Psoas muscle (tissue), 8 donors: ENCODE measurements around the gene KCNK2. TPM values are rescaled to one million over a fixed set of nuclear protein-coding genes. Genes with fewer than 3 reads are reported as not detected.

ENCODE experiments used
- ATAC-seq, 4 donors: fragments of 200-7000 bp; cut with Tn5 transposase; one replicate each; pipeline ENCODE4 v1.9.1; 2020; ENCODE audit warnings: moderate library complexity in 3 of 4, mild to moderate bottlenecking in 2 of 4
- DNase-seq, 2 donors: peaks; one replicate each; pipeline ENCODE4 v3.0.0-alpha.2; 2020
- H3K27ac ChIP-seq: fragments of 200-600 bp; one replicate; pipeline ENCODE4 v1.8.0; 2022
- H3K27me3 ChIP-seq, 3 donors: fragments of 200-600 bp in 1 of 3; one replicate each; pipeline versions ENCODE4 v1.6.1 to v1.8.0; 2013 to 2022; ENCODE audit warnings: low read length in 2 of 3, mild to moderate bottlenecking in 2 of 3, moderate library complexity in 1 of 3; ENCODE audit not compliant: insufficient read depth in 3 of 3
- H3K36me3 ChIP-seq, 2 donors: fragments of 200-600 bp in 1 of 2; one replicate each; pipeline versions ENCODE4 v1.6.1 to v1.8.0; 2013 to 2022; ENCODE audit warnings: low read depth in 1 of 2, mild to moderate bottlenecking in 1 of 2, moderate library complexity in 1 of 2; ENCODE audit not compliant: insufficient read depth in 1 of 2
- H3K4me1 ChIP-seq: fragments of 200-600 bp; one replicate; pipeline ENCODE4 v1.8.0; 2022
- H3K4me3 ChIP-seq: fragments of 200-600 bp; one replicate; pipeline ENCODE4 v1.8.0; 2022; ENCODE audit warnings: mild to moderate bottlenecking
- H3K9me3 ChIP-seq: fragments of 200-600 bp; one replicate; pipeline ENCODE4 v1.8.0; 2022
- CTCF ChIP-seq: fragments of 200-600 bp; IDR thresholded peaks from one replicate; pipeline ENCODE4 v1.8.0; 2022; ENCODE audit warnings: antibody characterized with exemption
- WGBS, 3 donors: extraction: QIAGEN DNeasy Blood & Tissue Kit; methylation state at CpG; one replicate each; pipeline versions ENCODE4 v1.1.6 to v1.1.7; 2013; 5-methylcytosine and 5-hydroxymethylcytosine counted together
- intact Hi-C, 2 donors: fragments of 100-400 bp; cut with DNase I; formaldehyde crosslinking; loops; one replicate each; pipeline versions ENCODE4 v1.11.0 to v1.14.2; 2022
- polyA plus RNA-seq, 3 donors: library from polyadenylated mRNA; stranded (reverse); fragments of 200-250 nt; gene quantifications; one replicate each; pipeline ENCODE4 v1.2.3, GENCODE V29; 2013
- total RNA-seq, 4 donors: library from RNA; stranded (reverse); fragmentation: NEBNext Ultra II Directional in 2 of 4; extraction: Animal tissue kit (Norgen Biotek cat#: 25700) in 2 of 4; gene quantifications; one replicate each; pipeline versions ENCODE4 v1.2.1 to v1.2.4, GENCODE V29; 2021 to 2023
- donor health status: healthy with polysubstance abuse.
- donor health status: DM: no; HTN: no; CAD: no; lungs with moderate emphysema.
- donor health status: Bipolar disorder and iron deficiency.
- donor health status: healthy.
- donor health status: DM: yes; HTN: yes; CAD: no.
- donor health status: DM: no; HTN: no; CAD: no.
- donor health status: DM: no; HTN: no; CAD: no.
- donor health status: DM: yes; HTN: yes; CAD: no.

KCNK2 gene
- total and polyA plus RNA-seq, 7 donors = 0.03 to 2.1 (median 0.91) TPM

DNA sequence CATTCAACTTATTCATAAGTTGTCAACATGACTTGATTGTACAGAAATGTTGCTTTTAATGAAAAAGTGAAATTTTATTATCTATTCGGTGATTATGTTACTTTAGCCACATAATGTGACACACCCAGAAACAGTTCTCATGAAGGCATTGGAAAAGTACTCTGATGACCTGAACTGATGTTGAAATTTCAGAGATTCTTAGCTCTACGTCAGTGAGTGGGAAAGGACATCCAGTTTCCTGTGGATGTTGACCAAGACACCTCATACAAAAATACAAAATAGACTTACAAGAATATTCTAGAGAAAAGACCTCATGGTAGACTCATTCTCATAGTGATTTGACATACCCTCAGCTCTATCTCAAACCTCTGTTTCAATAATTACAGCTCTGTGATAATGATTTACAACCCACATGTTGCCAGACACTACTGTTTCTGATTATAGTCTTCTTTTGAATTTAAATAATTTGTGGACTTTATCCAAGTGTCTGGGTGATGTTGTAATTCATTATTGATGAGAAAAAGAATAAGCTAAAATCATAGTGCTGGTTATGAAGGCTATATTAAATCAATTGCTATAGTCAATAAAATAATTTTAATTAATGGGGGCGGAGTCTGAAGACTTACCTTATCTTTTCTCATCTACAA, 37.3 kb downstream of the KCNK2 start:
- H3K27me3 ChIP-seq = no peaks in the 10 kb centered on the region
- H3K27ac ChIP-seq = no peak overlapping the region
- no peaks in the 10 kb centered on the region for H3K9me3 ChIP-seq
- H3K4me3 ChIP-seq = no peak overlapping the region
- H3K4me1 ChIP-seq = no peaks in the 10 kb centered on the region
- peak in 1 of 4 donors; percentile 65 for ATAC-seq
- DNase-seq = no peak
- H3K36me3 ChIP-seq = no peaks in the 10 kb centered on the region
- intact Hi-C loops = no loop called here
- 33 to 78% (median 51%) methylated on average over 3 of the region's 3 CpGs for WGBS, 3 donors
- no peak for TF ChIP-seq CTCF

GRCh38 chr1:215128504-215128903, 46.0 kb downstream of the KCNK2 start:
- intact Hi-C loops = no loop called here
- no peak for TF ChIP-seq CTCF
- no peaks in the 10 kb centered on the region for H3K27me3 ChIP-seq

GRCh38 chr1:215131291-215131690, 48.8 kb downstream of the KCNK2 start:
- no peak for DNase-seq
- no peak for TF ChIP-seq CTCF
- no peaks in the 10 kb centered on the region for H3K36me3 ChIP-seq
- no peak for ATAC-seq
- no peaks in the 10 kb centered on the region for H3K9me3 ChIP-seq
- H3K27me3 ChIP-seq = no peaks in the 10 kb centered on the region
- H3K4me3 ChIP-seq = no peak overlapping the region
- H3K27ac ChIP-seq = no peak overlapping the region
- no peaks in the 10 kb centered on the region for H3K4me1 ChIP-seq
- intact Hi-C loops = no loop called here

More at GRCh38 chr1:215128504-215128903, 46.0 kb downstream of the KCNK2 start:
- ATAC-seq (no peak), DNase-seq (no peak)
- Histone ChIP-seq H3K4me1 (no peaks in the 10 kb centered on the region), H3K4me3 (no peak overlapping the region), H3K36me3 (no peaks in the 10 kb centered on the region), H3K9me3 (no peaks in the 10 kb centered on the region), H3K27ac (no peak overlapping the region)

DNA sequence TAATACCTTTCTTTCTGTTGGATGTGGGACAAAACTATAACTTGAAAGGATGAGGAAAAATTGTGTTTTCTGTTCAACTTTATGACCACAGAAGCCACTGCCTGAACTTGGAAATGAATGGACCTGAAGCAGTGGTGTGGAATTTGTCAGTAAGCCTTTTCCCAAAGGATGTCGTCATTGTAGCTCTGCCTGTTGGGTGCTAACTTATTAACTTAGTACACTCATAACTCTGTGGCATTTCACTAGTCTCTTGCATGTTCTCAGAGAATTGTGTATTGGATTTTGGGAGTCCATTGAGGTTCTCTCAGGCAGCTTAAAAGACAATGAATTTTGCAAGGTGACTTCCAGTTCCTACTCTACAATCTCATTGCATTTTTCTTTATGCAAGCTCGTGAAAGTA, 49.6 kb downstream of the KCNK2 start:
- intact Hi-C loops = no loop called here
- Histone ChIP-seq H3K36me3 (no peaks in the 10 kb centered on the region), H3K27me3 (no peaks in the 10 kb centered on the region), H3K4me3 (no peak overlapping the region), H3K9me3 (no peaks in the 10 kb centered on the region), H3K4me1 (no peaks in the 10 kb centered on the region), H3K27ac (no peak overlapping the region)
- no peak for ATAC-seq
- DNase-seq = no peak
- no peak for TF ChIP-seq CTCF
- WGBS, 3 donors = 70 to 81% (median 75%) methylated on average over 2 of the region's 2 CpGs

DNA sequence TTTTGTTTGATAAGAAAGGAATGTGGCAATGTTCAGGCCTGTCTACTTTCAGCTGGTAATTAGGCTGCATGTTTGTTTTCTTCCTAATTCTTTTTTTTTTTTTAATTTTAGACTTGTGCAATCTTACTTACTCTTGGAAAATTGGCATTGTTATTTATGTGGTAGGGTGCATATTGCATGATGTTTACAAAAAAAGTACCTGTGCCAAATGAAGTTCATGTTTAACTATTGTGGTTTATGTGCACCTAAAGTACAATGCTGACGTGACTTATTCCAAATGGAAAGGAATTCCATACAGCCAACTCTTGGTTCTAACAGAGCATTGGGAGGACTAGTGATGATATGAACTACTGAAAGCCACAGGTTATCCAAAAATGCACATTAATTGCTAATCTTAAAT, 51.0 kb downstream of the KCNK2 start:
- Histone ChIP-seq H3K4me1 (no peaks in the 10 kb centered on the region), H3K36me3 (no peaks in the 10 kb centered on the region), H3K27ac (no peak overlapping the region), H3K4me3 (no peak overlapping the region), H3K9me3 (no peaks in the 10 kb centered on the region), H3K27me3 (no peaks in the 10 kb centered on the region)
- intact Hi-C loops = no loop called here
- ATAC-seq = no peak
- no peak for DNase-seq
- 83 to 86% (median 86%) methylated on average over 1 of the region's 1 CpG for WGBS, 3 donors
- no peak for TF ChIP-seq CTCF
